HUES48 (cell line): ENCODE measurements around the gene SCLY.

Source experiments
- H3K27ac ChIP-seq: one replicate; pipeline ENCODE4 v1.7.0; 2013; ENCODE audit warnings: low read depth, low read length, inconsistent platforms
- H3K27me3 ChIP-seq: 2 replicates; pipeline ENCODE4 v1.6.1; 2013; ENCODE audit warnings: mild to moderate bottlenecking, low read length; ENCODE audit not compliant: control insufficient read depth, insufficient read depth
- H3K36me3 ChIP-seq: 2 replicates; pipeline ENCODE4 v1.6.1; 2013; ENCODE audit warnings: low read length; ENCODE audit not compliant: control insufficient read depth, insufficient read depth
- H3K4me1 ChIP-seq: 2 replicates; pipeline ENCODE4 v1.6.1; 2013; ENCODE audit warnings: mild to moderate bottlenecking, low read length; ENCODE audit not compliant: control insufficient read depth, insufficient read depth
- H3K4me3 ChIP-seq: 2 replicates; pipeline ENCODE4 v1.5.1; 2013; ENCODE audit warnings: mild to moderate bottlenecking, low read depth, low read length
- H3K9ac ChIP-seq: 2 replicates; pipeline ENCODE4 v1.6.1; 2013; ENCODE audit warnings: mild to moderate bottlenecking, low read depth, low read length, moderate library complexity
- H3K9me3 ChIP-seq: 2 replicates; pipeline ENCODE4 v1.6.1; 2013; ENCODE audit warnings: low read length; ENCODE audit not compliant: control insufficient read depth, insufficient read depth

The SCLY gene

GRCh38 chr2:238130696-238131628, 70.2 kb downstream of the SCLY start:
- Histone ChIP-seq H3K9ac (no peak overlapping the region), H3K4me3 (no peak overlapping the region), H3K27ac (no peak overlapping the region)

DNA sequence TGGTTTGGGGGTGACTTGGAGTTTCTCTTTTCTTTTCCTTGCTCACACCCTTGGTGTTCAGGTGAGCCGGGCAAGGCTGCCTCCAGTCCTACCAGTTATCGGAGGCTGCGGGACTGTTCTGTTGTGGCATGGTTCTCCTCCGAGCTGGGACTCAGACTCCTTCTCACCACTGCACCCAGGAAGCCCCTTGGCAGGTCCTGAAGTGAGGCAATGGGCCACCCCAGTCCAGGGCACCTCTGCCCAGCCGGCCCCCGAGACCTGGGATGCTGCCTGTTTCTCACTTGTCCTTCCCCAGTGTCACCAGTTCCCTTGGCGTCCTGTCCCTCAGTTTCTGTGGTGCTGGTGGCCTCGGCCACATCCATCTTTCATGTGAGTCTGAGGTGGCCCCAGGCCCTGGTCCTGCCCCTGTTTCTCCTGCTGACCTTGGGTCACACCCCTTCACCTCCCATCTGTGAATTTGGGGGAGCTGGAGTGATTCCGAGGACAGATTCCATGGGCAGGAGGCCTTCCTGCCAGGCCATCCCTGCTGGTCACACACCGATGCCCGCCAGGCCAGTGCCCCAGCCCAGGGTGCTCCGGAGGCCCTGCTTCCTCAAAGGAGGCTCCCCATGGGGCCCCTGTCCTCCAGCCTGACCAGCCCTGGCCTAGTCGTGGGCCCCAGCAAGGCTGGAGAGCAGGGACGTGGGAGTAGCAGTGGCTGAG, 71.1 kb downstream of the SCLY start:
- no peak overlapping the region for H3K9ac ChIP-seq
- H3K27me3 ChIP-seq: no peaks in the 10 kb centered on the region
- H3K4me1 ChIP-seq: no peaks in the 10 kb centered on the region
- H3K36me3 ChIP-seq: no peaks in the 10 kb centered on the region
- H3K27ac ChIP-seq: no peak overlapping the region
- no peak overlapping the region for H3K4me3 ChIP-seq
- H3K9me3 ChIP-seq: no peaks in the 10 kb centered on the region

More at GRCh38 chr2:238130696-238131628, 70.2 kb downstream of the SCLY start:
- Histone ChIP-seq H3K27me3 (no peaks in the 10 kb centered on the region), H3K36me3 (no peaks in the 10 kb centered on the region), H3K4me1 (no peaks in the 10 kb centered on the region), H3K9me3 (no peaks in the 10 kb centered on the region)

DNA sequence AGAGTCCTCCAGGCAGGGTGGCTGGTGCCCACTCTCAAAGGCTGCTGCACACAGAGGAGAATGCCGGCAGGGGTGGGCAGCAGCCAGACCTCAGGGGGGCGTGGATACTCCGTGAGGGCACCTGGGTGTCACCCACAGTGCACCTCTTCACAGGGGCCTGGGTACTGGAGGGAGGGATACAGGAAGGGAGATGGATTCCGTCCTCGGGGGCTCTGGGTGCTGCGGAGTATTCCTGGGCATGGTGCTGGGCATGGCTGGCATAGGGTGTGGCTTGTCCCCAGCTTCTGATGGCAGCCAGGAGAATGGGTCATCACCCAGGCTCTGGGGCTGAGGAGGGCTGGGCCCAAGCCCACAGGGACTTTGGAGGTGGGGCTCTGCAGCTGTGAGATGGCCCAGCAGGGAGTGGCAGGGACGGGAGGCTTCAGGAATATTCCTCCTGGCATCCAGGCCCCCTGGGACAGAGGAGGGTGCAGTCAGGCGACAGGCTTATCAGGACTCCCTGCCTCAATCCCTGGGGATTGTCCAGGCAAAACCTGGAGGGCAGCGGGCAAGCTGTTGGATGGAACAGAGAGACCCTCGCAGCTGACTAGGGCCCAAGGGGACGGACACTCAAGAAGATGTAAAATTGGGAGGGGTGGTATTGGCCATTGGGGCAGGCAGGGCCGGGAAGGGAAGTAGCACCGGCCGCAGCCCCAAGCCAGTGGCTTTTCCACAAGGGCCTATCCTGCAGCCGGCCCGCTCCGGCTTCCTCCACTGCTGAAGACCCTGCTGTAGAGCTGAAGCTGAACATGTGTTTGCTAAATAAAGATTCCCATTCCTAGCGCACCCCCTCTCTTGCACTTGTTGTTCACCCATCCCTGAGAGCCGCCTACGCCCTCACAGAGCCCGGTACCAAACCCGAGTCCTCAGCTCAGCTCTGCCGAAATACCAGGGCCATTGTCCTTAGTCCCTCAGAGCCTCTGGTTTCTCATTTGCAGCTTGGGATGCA, 72.0 kb downstream of the SCLY start:
- Histone ChIP-seq H3K36me3 (no peaks in the 10 kb centered on the region), H3K4me1 (no peaks in the 10 kb centered on the region)

GRCh38 chr2:238133499-238134392, 72.9 kb downstream of the SCLY start:
- no peak overlapping the region for H3K4me3 ChIP-seq
- no peaks in the 10 kb centered on the region for H3K9me3 ChIP-seq
- no peak overlapping the region for H3K27ac ChIP-seq
- H3K4me1 ChIP-seq: no peaks in the 10 kb centered on the region
- H3K27me3 ChIP-seq: no peaks in the 10 kb centered on the region
- H3K9ac ChIP-seq: no peak overlapping the region
- H3K36me3 ChIP-seq: no peaks in the 10 kb centered on the region

More for the DNA sequence above, 72.0 kb downstream of the SCLY start:
- Histone ChIP-seq H3K4me3 (no peak overlapping the region), H3K9me3 (no peaks in the 10 kb centered on the region), H3K9ac (no peak overlapping the region), H3K27me3 (no peaks in the 10 kb centered on the region), H3K27ac (no peak overlapping the region)

DNA sequence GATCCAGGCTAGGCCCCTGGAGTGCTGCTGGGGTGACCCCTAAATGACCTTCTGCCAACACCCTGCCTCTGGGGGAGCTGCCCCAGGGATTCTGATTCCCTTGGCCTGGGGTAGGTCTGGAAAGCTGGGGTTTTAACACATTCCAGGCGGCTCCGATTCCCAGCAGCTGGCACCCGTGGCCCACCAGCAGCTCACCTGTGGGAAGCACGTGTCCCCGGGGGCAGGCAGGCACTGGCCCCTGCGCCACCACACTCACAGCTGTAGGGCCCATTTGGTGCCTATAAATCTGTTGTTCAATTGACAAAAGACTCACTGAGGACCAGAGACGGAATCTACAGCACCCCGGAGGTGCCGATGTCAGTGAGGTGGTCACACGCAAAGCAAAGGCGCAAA, 73.6 kb downstream of the SCLY start:
- H3K36me3 ChIP-seq: no peaks in the 10 kb centered on the region
- no peak overlapping the region for H3K27ac ChIP-seq
- no peaks in the 10 kb centered on the region for H3K9me3 ChIP-seq
- no peaks in the 10 kb centered on the region for H3K4me1 ChIP-seq
- H3K4me3 ChIP-seq: no peak overlapping the region
- H3K27me3 ChIP-seq: no peaks in the 10 kb centered on the region
- no peak overlapping the region for H3K9ac ChIP-seq

DNA sequence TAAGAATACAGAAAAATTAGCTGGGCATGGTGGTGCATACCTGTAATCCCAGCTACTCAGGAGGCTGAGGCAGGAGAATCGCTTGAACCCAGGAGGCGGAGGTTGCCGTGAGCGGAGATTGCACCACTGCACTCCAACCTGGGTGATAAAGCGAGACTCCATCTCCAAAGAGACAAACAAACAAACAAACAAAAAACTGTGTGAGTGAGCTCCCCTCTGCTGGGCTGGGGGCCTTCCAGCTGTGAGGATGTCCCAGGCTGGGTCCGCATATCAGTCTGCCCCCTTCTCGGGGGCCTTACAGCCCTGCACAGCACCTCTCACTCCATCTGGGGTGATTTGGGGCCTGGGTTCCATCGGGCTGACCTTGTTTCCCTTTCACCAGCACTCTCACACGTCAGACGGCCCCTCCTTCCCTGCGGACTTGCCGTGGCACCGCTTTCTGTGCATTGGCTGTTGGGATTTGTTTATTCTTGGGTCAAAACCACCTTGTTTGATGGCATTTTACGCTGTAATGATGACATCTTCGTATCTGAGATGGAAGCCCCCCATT, 74.9 kb downstream of the SCLY start:
- no peaks in the 10 kb centered on the region for H3K4me1 ChIP-seq

GRCh38 chr2:238136820-238137537, 76.2 kb downstream of the SCLY start:
- Histone ChIP-seq H3K36me3 (no peaks in the 10 kb centered on the region), H3K9ac (no peak overlapping the region), H3K27ac (no peak overlapping the region), H3K9me3 (no peaks in the 10 kb centered on the region), H3K4me3 (no peak overlapping the region), H3K4me1 (no peaks in the 10 kb centered on the region), H3K27me3 (no peaks in the 10 kb centered on the region)

More for the DNA sequence above, 74.9 kb downstream of the SCLY start:
- no peak overlapping the region for H3K27ac ChIP-seq
- H3K36me3 ChIP-seq: no peaks in the 10 kb centered on the region
- no peaks in the 10 kb centered on the region for H3K27me3 ChIP-seq
- H3K9ac ChIP-seq: no peak overlapping the region
- H3K4me3 ChIP-seq: no peak overlapping the region
- H3K9me3 ChIP-seq: no peaks in the 10 kb centered on the region

DNA sequence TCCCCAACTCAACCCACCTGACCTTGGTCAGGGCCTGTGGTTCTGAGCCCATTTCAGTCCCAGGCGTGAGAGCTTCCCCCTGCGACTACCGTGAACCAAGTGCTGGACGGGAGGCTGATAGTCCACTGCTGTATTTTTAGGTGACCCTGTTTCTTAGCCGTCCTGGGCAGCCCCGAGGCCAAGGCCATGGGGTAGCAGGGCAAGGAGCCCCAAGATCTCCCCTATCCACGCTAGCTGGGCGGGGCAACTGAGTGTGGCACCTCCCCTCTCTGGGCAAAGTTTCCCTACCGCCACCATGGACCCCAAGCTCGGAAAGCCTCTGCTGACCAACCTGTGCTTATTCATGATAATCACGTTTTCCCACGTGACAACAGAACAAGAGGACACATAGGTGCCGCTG, 77.1 kb downstream of the SCLY start:
- Histone ChIP-seq H3K27me3 (no peaks in the 10 kb centered on the region), H3K4me1 (no peaks in the 10 kb centered on the region), H3K27ac (no peak overlapping the region), H3K36me3 (no peaks in the 10 kb centered on the region), H3K9ac (no peak overlapping the region), H3K9me3 (no peaks in the 10 kb centered on the region), H3K4me3 (no peak overlapping the region)

- H3K36me3 ChIP-seq: no peaks in the 10 kb centered on the region
- H3K9ac ChIP-seq: no peak within 1 kb of the TSS
- no peaks in the 10 kb centered on the region for H3K9me3 ChIP-seq
- no peaks in the 10 kb centered on the region for H3K27me3 ChIP-seq
- no peak within 1 kb of the TSS for H3K27ac ChIP-seq
- no peak within 1 kb of the TSS for H3K4me3 ChIP-seq
- no peaks in the 10 kb centered on the region for H3K4me1 ChIP-seq
Observed at GRCh38 chr2:238138331-238139195, 77.8 kb downstream of the SCLY start, which contains the start of gene KLHL30. Gene KLHL30 (plus strand): TSS chr2:238138668. CDS start chr2:238140755, 2,087 bp downstream.
